GM18870 (cell line): Measurements from ENCODE around the gene ARTN.

Experiments
- ATAC-seq: cut with Tn5 transposase; IDR thresholded peaks from one replicate; pipeline ENCODE4 v1.9.1; 2021; ENCODE audit warnings: moderate library complexity; ENCODE audit not compliant: unreplicated experiment

The ARTN gene

DNA sequence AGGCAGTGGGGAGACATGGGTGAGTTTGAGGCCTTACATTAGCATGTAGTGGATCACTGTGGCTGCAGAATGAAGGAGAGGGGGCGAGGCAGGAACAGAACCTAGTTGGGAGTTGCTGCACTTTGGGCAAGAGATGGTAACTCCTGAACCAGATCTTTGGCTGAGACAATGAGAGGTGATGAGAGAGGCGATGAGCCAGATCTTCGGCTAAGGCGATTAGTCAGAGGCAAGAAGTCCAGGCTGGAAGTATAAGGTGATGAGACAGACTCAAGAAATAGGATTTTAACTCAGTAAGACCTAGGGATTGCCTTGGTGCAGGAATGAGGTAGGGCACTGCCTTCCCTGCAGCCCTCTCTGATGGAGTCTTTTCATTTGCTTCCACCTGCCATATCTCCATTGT is 9.1 kb upstream of the ARTN start:
- no peak for ATAC-seq

DNA sequence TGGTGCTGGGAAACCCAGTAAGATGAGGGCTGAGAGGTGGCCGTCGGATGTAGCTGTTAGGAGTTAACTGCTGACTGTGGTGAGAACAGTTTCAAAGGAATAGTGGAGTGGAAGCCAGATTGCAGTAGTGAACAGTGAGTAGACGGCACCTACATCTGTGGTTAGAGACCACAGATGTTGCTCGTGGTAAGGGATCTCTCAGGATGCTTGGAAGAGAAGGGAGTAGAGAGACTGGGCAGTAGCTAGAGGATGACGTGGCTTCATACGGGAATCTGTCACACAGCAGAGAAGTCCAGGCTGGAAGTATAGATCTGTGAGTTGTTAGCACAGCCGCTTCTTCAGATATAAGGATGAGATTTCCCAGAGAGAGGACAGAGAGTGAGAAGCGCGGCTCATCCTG is 7.8 kb upstream of the ARTN start:
- no peak for ATAC-seq

DNA sequence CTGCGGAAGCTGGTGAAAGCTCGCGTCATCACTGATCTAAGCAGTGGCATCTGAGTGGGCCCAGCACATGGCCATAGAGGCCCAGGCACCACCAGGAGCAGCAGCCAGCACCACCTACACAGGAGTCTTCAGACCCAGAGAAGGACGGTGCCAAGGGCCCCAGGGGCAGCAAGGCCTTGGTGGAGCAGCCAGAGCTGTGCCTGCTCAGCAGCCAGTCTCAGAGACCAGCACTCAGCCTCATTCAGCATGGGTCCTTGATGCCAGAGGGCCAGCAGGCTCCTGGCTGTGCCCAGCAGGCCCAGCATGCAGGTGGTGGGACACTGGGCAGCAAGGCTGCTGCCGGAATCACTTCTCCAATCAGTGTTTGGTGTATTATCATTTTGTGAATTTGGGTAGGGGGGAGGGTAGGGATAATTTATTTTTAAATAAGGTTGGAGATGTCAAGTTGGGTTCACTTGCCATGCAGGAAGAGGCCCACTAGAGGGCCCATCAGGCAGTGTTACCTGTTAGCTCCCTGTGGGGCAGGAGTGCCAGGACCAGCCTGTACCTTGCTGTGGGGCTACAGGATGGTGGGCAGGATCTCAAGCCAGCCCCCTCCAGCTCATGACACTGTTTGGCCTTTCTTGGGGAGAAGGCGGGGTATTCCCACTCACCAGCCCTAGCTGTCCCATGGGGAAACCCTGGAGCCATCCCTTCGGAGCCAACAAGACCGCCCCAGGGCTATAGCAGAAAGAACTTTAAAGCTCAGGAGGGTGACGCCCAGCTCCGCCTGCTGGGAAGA is 3.2 kb upstream of the ARTN start:
- no peak for ATAC-seq

DNA sequence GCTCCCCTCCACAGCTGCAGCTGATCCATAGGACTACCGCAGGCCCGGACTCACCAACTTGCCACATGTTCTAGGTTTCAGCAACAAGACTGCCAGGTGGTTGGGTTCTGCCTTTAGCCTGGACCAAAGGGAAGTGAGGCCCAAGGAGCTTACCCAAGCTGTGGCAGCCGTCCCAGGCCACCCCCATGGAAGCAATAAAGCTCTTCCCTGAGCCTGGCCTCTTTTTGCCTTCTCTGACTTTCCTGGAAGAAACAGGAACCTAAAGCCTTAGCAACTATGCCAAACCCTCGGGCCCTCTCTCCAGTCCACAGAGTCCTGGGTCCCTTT is 2.7 kb upstream of the ARTN start:
- no peak for ATAC-seq

- no peak for ATAC-seq
These were observed 1.6 kb upstream of the ARTN start for GRCh38 chr1:43931711-43932660.

DNA sequence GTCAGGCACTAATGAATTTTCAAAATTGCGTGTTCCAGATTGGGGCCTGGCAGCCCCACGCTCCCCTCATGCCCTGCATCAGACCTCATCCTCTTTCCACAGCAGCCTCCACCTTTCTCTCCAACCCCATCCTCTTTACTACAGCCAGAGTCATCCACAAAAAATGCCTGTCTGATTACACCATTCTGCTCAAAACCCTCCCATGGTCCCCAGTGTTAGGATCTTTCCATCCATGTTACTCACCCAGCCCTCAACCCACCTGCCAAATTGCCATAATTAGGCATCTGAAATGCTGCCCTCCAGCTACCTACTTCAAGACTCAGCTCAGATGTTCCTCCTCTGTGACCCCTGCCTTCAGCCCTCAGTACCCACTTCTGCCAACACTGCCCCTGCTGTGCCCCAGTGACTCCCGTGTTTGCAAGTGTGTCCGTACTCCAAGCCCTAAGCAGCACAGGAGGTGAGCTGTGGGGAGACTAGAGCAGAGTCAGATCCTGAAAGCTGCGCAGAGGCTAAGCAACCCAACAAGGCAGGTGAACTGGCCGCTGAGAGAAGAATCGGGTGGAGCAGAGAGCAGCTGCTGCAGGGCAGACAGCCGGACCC is 715 bp upstream of the ARTN start:
- no peak for ATAC-seq

DNA sequence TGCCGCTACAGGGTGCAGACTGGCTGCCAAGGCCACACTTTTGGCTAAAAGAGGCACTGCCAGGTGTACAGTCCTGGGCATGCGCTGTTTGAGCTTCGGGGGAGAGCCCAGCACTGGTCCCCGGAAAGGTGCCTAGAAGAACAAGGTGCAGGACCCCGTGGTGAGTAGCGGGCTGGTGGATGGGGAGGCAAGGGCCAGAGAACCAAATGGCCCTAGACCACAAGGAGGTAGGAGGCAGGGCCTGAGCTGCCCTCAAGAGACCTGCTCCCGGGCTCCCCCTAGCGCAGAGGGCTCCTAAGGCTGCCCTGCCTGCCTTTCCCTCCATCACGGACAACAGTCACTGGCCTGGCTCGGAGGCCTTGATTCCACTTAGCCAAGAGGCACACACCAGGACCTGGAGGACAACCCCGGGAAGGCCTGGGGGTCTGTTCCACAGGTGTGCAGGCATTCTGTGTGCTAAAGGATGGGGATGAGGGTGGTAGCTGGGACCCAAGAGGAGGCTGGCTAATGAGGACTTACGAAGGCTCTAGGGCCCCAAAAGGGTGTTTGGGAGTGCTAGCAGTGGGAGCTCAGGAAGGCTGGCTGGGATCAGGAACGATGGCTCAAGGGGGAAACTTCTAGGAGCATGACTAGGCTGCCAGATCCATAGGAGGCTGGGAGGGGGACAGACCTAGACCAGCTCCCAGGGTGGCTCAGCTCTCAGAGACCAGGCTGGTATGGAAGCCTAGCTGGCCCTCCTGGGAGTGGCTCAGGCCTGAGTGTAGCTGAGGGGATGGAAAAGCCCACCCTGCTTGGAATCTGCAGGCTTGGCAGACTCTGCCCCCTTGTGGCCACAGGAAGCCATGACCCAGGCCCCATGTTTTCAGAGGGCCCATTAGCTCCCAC is 742 bp downstream of the ARTN start:
- no peak for ATAC-seq

- ATAC-seq = no peak
These were observed 1.4 kb downstream of the ARTN start for GRCh38 chr1:43934986-43935324.

- no peak for ATAC-seq
These were observed 2.3 kb downstream of the ARTN start for GRCh38 chr1:43935711-43936427.

DNA sequence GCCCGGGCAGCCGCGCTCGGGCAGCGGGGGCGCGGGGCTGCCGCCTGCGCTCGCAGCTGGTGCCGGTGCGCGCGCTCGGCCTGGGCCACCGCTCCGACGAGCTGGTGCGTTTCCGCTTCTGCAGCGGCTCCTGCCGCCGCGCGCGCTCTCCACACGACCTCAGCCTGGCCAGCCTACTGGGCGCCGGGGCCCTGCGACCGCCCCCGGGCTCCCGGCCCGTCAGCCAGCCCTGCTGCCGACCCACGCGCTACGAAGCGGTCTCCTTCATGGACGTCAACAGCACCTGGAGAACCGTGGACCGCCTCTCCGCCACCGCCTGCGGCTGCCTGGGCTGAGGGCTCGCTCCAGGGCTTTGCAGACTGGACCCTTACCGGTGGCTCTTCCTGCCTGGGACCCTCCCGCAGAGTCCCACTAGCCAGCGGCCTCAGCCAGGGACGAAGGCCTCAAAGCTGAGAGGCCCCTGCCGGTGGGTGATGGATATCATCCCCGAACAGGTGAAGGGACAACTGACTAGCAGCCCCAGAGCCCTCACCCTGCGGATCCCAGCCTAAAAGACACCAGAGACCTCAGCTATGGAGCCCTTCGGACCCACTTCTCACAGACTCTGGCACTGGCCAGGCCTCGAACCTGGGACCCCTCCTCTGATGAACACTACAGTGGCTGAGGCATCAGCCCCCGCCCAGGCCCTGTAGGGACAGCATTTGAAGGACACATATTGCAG is 3.0 kb downstream of the ARTN start:
- ATAC-seq = no peak

GRCh38 chr1:43937179-43937865 is 3.7 kb downstream of the ARTN start:
- no peak for ATAC-seq

DNA sequence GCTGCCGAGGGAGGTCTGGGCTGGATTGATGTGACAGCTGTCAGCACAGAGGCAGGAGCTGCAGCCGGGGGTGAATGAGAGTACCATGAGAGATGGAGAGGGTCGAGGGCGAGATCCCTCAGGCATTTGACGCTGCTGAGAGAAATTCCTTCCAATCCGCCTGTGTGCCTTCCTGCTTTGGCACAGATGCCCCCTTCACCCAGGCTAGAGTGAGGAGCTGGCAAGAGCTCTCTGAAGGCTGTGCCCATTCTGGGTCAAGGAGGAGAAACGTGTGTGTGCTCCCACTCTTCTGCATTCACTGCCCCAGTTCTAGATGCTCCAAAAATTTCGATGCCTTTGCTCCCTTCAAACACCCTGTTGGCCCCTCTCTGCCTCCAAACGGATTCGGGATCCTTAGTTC is 4.8 kb downstream of the ARTN start:
- no peak for ATAC-seq

DNA sequence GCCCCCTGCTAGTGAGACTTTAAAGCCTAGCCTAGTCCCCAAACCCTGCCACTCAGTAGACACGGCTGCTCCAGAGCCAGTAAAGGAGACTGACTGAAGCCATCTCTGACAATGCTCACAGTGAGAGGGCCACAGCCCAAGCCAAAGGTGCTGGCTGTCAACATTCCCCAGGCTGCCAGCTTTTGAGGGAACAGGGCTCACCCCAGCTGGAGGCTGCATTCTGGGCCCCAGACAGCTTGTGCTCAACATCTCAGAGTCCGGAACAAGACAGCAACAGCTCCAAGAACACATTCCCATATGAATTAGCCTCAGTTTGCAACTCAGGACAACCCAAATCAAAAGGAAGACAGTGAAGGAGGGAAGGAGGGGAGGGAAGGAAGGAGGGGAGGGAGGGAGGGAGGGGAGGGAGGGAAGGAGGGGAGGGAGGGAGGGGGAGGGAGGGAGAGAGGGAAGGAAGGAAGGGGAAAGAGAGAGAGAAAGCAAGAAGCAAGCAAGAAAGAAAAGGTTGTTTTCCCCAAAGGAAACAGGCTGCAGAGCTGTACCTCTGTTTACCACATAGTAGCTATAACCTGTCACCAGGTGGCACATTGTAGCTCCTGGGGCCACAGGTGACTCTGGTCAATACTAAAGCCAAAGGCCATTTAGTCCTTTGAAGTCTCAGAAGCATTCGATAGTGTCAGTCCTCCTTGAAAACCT is 5.4 kb downstream of the ARTN start:
- ATAC-seq = no peak

DNA sequence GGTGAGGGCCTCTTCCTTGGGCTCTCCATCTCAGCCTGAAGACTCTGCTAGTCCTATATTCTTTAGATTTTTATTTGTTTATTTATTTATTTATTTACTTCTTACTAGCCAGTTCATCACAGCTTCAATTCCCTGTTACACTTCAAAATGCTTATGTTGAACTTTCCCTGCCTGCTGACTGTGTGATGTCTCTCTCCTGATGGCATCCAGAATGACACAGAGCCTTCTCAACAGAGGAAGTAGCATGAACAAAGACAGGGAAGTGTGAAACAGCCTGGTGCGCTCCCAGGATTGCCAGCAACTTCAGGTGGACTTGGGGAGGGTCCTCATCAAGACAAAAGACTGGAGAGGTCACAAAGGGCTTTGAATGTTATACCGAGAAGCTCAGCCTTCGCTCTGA is 8.8 kb downstream of the ARTN start:
- ATAC-seq = no peak

DNA sequence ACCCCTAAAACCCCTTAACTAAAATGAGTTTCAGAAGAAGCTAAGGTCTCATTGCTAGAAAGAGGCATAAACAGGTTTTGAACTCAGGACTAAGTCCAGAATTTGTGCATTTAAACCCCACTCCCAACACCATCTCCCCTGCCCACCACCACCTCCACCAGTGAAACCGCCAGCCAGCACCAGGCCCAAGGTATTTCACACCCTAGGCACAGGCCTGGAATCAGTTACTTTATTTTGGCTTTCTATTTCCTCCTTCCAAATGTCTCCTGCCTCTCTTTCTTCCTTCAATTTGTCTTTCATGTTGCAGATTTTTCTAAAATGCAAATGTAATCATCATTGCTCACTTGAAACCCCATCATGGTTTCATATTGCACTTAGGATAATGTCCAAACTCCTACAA is 11.3 kb downstream of the ARTN start:
- no peak for ATAC-seq

DNA sequence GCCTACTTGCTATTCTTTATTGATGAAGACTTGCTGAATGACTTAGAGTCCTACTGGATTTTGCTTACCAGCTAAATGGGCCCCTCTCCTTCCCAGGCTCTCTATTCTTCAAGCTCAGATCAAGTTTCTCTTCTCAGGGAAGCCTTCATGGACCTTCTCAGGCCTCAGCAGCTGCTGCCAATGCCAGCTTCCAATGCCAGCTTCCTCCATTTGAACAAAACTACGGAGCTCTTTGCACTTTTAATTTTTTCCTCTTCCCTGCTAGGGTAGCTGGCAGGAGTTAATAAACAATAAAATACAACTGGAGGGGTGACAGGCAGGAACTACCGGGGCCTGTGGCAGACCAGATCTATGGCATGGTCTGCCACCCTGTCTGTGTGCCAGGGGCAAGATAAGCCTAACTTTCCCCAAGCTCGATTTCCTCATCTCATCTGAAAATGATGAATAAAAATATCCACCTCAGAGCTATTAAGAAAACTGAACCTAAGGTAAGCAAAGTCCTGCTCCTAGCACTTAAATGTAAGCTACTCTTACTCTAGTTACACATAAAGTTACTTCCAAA is 12.2 kb downstream of the ARTN start:
- no peak for ATAC-seq

- ATAC-seq = peak; percentile 80
These were observed 12.8 kb downstream of the ARTN start, which contains the start of gene IPO13 for GRCh38 chr1:43946236-43947060. IPO13 (plus strand) TSS chr1:43946950; CDS start chr1:43947601, 651 bp downstream.
